ENCODE results near the gene CCL11. TPM values are rescaled to one million over a fixed set of nuclear protein-coding genes. Genes with fewer than 3 reads are reported as not detected.
A peak's percentile ranks its signal among the peaks of the same experiment; 100 is the strongest.
"Not testable (repeated sequence)": the region's sequence is repeated elsewhere in the genome, so short reads cannot be mapped to it uniquely, and the experiment has no call there.

CCL11 gene
- total and polyA plus RNA-seq, 2 experiments from 2014 or later, result not detected

DNA sequence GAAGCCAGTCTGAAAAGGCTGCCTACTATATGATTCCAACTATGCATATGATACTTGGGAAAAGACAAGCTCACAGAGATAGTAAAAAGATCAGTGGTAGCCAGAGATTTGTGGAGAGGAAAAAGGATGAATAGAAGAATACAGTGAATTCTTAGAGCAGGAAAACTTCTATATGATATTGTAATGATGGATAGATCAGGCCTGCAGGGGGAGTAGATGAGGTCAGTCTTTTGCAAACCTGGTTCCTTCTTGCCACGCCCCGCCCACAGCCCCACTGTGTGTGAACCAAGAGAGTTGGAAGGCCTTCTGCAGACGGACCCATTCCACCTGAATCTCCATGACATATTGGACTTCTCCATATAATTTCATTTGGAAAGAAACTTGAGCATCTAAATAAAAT is 32.9 kb downstream of the CCL11 start:
- H3K9me3 ChIP-seq (ENCODE audit: low read depth), result no peaks in the 10 kb centered on the region
- peaks cover 23% of the 10 kb centered on the region for H3K27me3 ChIP-seq
- no peaks in the 10 kb centered on the region for H3K36me3 ChIP-seq
- H3K4me1 ChIP-seq (ENCODE audit: low read depth), result no peaks in the 10 kb centered on the region
- no peak overlapping the region for H3K4me3 ChIP-seq
- TF ChIP-seq, protein P1, sequence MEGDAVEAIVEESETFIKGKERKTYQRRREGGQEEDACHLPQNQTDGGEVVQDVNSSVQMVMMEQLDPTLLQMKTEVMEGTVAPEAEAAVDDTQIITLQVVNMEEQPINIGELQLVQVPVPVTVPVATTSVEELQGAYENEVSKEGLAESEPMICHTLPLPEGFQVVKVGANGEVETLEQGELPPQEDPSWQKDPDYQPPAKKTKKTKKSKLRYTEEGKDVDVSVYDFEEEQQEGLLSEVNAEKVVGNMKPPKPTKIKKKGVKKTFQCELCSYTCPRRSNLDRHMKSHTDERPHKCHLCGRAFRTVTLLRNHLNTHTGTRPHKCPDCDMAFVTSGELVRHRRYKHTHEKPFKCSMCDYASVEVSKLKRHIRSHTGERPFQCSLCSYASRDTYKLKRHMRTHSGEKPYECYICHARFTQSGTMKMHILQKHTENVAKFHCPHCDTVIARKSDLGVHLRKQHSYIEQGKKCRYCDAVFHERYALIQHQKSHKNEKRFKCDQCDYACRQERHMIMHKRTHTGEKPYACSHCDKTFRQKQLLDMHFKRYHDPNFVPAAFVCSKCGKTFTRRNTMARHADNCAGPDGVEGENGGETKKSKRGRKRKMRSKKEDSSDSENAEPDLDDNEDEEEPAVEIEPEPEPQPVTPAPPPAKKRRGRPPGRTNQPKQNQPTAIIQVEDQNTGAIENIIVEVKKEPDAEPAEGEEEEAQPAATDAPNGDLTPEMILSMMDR (IDR thresholded peaks at IDR 0.05; ENCODE audit: low read depth, low read length), result peak; percentile 17
- no peak overlapping the region for H3K27ac ChIP-seq
- no peak for DNase-seq (ENCODE audit: low read depth in 1 of 2, low spot score in 1 of 2)

- TF ChIP-seq, protein P1 (IDR thresholded peaks at IDR 0.05; ENCODE audit: low read depth, low read length), result no peak
- Histone ChIP-seq H3K36me3 (no peaks in the 10 kb centered on the region), H3K9me3 (ENCODE audit: low read depth) (no peaks in the 10 kb centered on the region), H3K4me1 (ENCODE audit: low read depth) (no peaks in the 10 kb centered on the region), H3K27ac (no peak within 1 kb of the TSS), H3K27me3 (peaks cover 17% of the 10 kb centered on the region), H3K4me3 (no peak within 1 kb of the TSS)
- peak in 1 of 2 donors; percentile 36 for DNase-seq (ENCODE audit: low read depth in 1 of 2, low spot score in 1 of 2)
Measured at GRCh38 chr17:34319039-34319483, 33.5 kb downstream of the CCL11 start, which contains the start of gene CCL8. CCL8 (plus strand) TSS chr17:34319435; CDS start chr17:34319502, 67 bp downstream.

DNA sequence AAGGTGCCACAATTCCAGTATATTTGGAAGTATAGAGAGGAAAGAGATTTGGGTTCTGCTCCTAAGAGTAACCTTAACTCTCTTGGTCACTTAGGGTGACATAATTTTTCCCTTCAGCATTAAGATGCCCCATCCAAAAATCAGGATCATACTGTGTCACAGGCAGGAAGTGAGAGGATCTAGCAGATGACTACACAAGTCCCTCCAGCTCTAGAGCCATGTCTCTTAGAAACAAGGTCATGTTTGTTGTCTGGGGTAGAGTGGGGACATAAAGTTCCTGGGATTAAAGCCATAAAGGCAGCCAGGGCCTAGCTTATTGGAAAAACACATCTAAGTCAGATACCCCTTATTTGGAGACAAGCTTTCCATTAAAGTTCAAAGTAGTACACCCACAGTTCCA is 36.4 kb downstream of the CCL11 start:
- Histone ChIP-seq H3K36me3 (no peaks in the 10 kb centered on the region), H3K27me3 (no peaks in the 10 kb centered on the region), H3K9me3 (ENCODE audit: low read depth) (no peaks in the 10 kb centered on the region), H3K27ac (no peak overlapping the region), H3K4me1 (ENCODE audit: low read depth) (no peaks in the 10 kb centered on the region), H3K4me3 (no peak overlapping the region)
- DNase-seq (ENCODE audit: low read depth in 1 of 2, low spot score in 1 of 2), result no peak
- TF ChIP-seq, protein P1 (IDR thresholded peaks at IDR 0.05; ENCODE audit: low read depth, low read length), result no peak

DNA sequence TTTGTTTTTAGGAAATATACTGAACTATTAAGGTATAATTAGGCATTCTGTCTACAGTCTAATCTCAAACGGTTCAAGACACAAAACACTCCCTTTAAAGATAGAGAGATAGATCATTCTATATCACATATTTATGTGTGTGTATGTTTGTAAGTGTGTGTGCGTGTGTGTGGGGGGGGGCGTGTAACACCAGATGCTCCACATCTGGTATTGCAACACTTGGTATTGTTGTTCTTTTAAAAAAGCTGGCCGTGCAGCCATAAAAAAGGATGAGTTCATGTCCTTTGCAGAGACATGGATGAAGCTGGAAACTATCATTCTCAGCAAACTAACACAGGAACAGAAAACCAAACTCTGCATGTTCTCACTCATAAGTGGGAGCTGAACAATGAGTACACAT is 42.0 kb downstream of the CCL11 start:
- H3K4me3 ChIP-seq; H3K27me3 ChIP-seq; H3K4me1 ChIP-seq (ENCODE audit: low read depth); H3K27ac ChIP-seq; H3K36me3 ChIP-seq; H3K9me3 ChIP-seq (ENCODE audit: low read depth): not testable (repeated sequence)
- DNase-seq (ENCODE audit: low read depth in 1 of 2, low spot score in 1 of 2), result peak in 1 of 2 donors; percentile 80

DNA sequence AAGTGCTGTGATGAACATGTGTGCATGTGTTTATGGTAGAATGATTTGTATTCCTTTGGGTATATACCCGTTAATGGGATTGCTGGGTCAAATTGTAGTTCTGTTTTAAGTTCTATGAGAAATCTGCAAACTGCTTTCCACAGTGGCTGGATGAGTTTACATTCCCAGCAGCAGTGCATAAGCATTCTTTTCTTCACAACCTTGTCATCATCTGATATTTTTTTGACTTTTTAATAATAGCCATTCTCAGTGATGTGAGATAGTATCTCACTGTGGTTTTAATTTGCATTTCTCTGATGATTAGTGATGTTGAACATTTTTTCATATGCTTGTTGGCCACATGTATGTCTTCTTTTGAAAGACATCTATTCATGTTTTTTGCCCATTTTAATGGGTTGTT is 52.2 kb downstream of the CCL11 start:
- Histone ChIP-seq H3K4me3 (no peak overlapping the region), H3K36me3 (no peaks in the 10 kb centered on the region), H3K9me3 (ENCODE audit: low read depth) (no peaks in the 10 kb centered on the region), H3K27ac (no peak overlapping the region), H3K4me1 (ENCODE audit: low read depth) (no peaks in the 10 kb centered on the region), H3K27me3 (no peaks in the 10 kb centered on the region)
- TF ChIP-seq, protein P1 (IDR thresholded peaks at IDR 0.05; ENCODE audit: low read depth, low read length), result no peak
- no peak for DNase-seq (ENCODE audit: low read depth in 1 of 2, low spot score in 1 of 2)

Other genes with a start within 250 kb of the CCL11 start
- gene CCL2, start 30.5 kb upstream of the CCL11 start, total RNA-seq, result 0.46 and 0.54 TPM in 2 replicates
- 0.41 and 0.77 TPM in 2 replicates for gene CCL2, start 30.5 kb upstream of the CCL11 start, polyA plus RNA-seq
- not detected in 2 replicates for gene CCL7, start 15.5 kb upstream of the CCL11 start, total RNA-seq
- not detected in 2 replicates for gene CCL7, start 15.5 kb upstream of the CCL11 start, polyA plus RNA-seq
- not detected in 2 replicates for gene CCL8, start 33.7 kb downstream of the CCL11 start, total RNA-seq
- not detected in 2 replicates for gene CCL8, start 33.7 kb downstream of the CCL11 start, polyA plus RNA-seq
- not detected in 2 replicates for gene CCL13, start 70.7 kb downstream of the CCL11 start, total RNA-seq
- gene CCL13, start 70.7 kb downstream of the CCL11 start, polyA plus RNA-seq, result not detected in 2 replicates
- gene CCL1, start 77.5 kb downstream of the CCL11 start, total RNA-seq, result not detected in 2 replicates
- not detected in 2 replicates for gene CCL1, start 77.5 kb downstream of the CCL11 start, polyA plus RNA-seq